ENCODE data around the gene RNF111.
"Not testable (repeated sequence)": the region's sequence is repeated elsewhere in the genome, so short reads cannot be mapped to it uniquely, and the experiment has no call there.

DNA sequence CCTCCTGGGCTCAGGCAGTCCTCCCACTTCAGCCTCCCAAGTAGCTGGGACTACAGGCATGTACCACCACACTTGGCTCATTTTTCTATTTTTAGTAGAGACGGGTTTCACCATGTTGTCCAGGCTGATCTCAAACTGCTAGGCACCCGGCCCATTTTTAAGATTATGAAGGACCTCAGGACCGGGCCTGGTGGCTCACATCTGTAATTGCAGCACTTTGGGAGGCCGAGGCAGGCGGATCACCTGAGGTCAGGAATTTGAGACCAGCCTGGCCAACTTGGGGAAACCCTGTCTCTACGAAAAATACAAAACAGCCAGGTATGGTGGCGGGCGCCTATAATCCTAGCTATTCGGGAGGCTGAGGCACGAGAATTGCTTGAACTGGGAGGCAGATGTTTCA, 12.8 kb downstream of the RNF111 start:
- TF ChIP-seq CTCF (optimal IDR thresholded peaks at IDR 0.05 in 1 of 3, IDR thresholded peaks at IDR 0.05 in 1 of 3, conservative IDR thresholded peaks at IDR 0.05 in 1 of 3; ENCODE audit: extremely low read depth in 1 of 3, insufficient read depth in 2 of 3, low read length in 3 of 3); EZH2 (IDR thresholded peaks at IDR 0.05; ENCODE audit: low read length): not testable (repeated sequence)
